Hematopoietic multipotent progenitor cell (in vitro differentiated cells): ENCODE results near the gene SSBP3. TPM values are rescaled to one million over a fixed set of nuclear protein-coding genes. Genes with fewer than 3 reads are reported as not detected.

Source experiments
- DNase-seq, 3 donors: peaks; one replicate each; pipeline ENCODE4 v3.0.0-alpha.2; 2011 to 2015; ENCODE audit warnings: low read depth in 2 of 3, low spot score in 2 of 3
- total RNA-seq: library from RNA; depleted of rRNA; stranded (reverse); fragments of >200 nt; gene quantifications from one replicate; pipeline ENCODE4 v1.2.3, GENCODE V29; 2012

Gene SSBP3
- total RNA-seq, 1 donor: 72.4 TPM

- peak in 2 of 3 donors; percentile 24 to 39 for DNase-seq
Measured at GRCh38 chr1:54273092-54273794, 133.0 kb downstream of the SSBP3 start.

- DNase-seq: no peak
Measured at GRCh38 chr1:54272772-54273091, 133.5 kb downstream of the SSBP3 start.

- DNase-seq: no peak
Measured at GRCh38 chr1:54272134-54272533, 134.1 kb downstream of the SSBP3 start.

GRCh38 chr1:54271341-54271740, 134.9 kb downstream of the SSBP3 start:
- DNase-seq: no peak

GRCh38 chr1:54270543-54270942, 135.7 kb downstream of the SSBP3 start:
- DNase-seq: no peak

GRCh38 chr1:54268762-54269297, 137.4 kb downstream of the SSBP3 start:
- DNase-seq: no peak

GRCh38 chr1:54267815-54268761, 138.1 kb downstream of the SSBP3 start:
- DNase-seq: no peak

GRCh38 chr1:54266908-54267307, 139.3 kb downstream of the SSBP3 start:
- no peak for DNase-seq

GRCh38 chr1:54266195-54266594, 140.0 kb downstream of the SSBP3 start:
- no peak for DNase-seq

- no peak for DNase-seq
Measured at GRCh38 chr1:54265659-54266058, 140.5 kb downstream of the SSBP3 start.

GRCh38 chr1:54265126-54265525, 141.1 kb downstream of the SSBP3 start:
- DNase-seq: no peak

GRCh38 chr1:54263601-54264226, 142.5 kb downstream of the SSBP3 start:
- no peak for DNase-seq

- no peak for DNase-seq
Measured at GRCh38 chr1:54262244-54262643, 143.9 kb downstream of the SSBP3 start.

- no peak for DNase-seq
Measured at GRCh38 chr1:54260810-54261209, 145.4 kb downstream of the SSBP3 start.

- DNase-seq: no peak
Measured at GRCh38 chr1:54259546-54260140, 146.6 kb downstream of the SSBP3 start.

- DNase-seq: no peak
Measured at GRCh38 chr1:54257876-54258275, 148.3 kb downstream of the SSBP3 start.

GRCh38 chr1:54257346-54257620, 148.9 kb downstream of the SSBP3 start:
- DNase-seq: no peak

- DNase-seq: no peak
Measured at GRCh38 chr1:54256522-54257345, 149.5 kb downstream of the SSBP3 start.

- DNase-seq: no peak
Measured at GRCh38 chr1:54255026-54255702, 151.0 kb downstream of the SSBP3 start.

GRCh38 chr1:54254055-54254454, 152.1 kb downstream of the SSBP3 start:
- peak in 2 of 3 donors; percentile 76 to 90 for DNase-seq
